NOMO-1 treated with dmso at 0.1 percent for 144 hours (cell line): ENCODE measurements around the gene DOCK8.

Source experiments
- DNase-seq: peaks from one replicate; lab custom pipeline; 2025; ENCODE audit not compliant: unreplicated experiment; lab: John Stamatoyannopoulos, UW

DOCK8 gene

DNA sequence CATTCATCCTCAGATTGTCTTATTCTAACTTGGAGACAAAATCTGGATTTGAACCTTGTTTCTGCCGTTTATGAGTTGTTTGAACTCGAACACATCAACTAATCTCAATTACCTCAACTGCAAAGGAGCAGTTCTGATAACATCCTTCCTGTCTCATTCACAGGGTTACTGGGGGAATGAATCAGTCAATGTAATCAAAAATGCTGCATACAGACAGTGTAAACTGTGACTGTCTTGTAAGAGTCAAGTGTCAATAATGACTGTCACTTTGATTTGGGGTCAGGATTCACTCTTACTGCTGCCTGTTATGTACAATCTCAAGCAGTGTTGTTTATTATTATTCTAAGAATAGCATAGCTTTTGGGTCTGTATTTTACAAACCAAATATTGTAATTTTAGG, 273.8 kb downstream of the DOCK8 start:
- DNase-seq = no peak

- no peak for DNase-seq
These were observed 274.8 kb downstream of the DOCK8 start for GRCh38 chr9:489198-490197.

- no peak for DNase-seq
These were observed 280.1 kb downstream of the DOCK8 start for GRCh38 chr9:494764-495163.

DNA sequence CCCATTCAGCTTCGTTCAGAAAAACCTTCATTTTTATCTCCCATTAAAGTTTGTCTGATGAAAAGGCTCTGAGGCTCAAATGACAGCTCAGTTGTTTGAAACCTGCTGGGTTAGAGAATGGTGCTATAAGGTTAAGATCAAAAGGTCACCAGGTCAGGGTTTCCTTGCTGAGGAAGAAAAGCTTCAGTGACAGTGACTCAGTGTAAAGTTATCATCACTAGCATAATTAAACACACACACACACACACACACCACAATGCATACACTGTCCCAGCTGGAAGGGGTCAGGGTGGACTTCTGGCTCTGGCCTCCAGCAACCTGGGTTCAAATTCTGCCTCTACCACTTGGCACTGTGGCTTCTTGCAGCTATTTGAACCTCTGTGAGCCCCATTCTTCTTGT, 281.1 kb downstream of the DOCK8 start:
- DNase-seq = no peak

DNA sequence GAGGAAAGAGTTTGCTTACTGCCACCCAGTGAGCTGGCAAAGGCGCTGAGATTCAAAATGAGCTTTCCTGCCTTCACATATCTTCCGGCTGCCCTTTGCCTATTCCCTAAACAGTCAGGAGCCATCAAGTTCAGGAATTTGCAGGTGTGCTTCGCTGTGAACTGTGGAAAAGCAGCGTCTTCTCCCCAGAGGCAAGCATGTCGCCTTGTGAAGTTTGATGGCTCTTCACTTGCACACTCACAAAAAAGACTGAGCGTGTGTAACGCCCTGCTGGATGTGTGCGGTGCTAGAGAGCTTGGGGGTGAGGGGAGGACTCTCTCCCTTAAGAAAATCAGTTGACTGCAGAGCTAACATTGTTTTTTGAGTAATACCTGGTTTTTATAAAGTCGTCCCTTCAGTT, 288.7 kb downstream of the DOCK8 start:
- no peak for DNase-seq

DNA sequence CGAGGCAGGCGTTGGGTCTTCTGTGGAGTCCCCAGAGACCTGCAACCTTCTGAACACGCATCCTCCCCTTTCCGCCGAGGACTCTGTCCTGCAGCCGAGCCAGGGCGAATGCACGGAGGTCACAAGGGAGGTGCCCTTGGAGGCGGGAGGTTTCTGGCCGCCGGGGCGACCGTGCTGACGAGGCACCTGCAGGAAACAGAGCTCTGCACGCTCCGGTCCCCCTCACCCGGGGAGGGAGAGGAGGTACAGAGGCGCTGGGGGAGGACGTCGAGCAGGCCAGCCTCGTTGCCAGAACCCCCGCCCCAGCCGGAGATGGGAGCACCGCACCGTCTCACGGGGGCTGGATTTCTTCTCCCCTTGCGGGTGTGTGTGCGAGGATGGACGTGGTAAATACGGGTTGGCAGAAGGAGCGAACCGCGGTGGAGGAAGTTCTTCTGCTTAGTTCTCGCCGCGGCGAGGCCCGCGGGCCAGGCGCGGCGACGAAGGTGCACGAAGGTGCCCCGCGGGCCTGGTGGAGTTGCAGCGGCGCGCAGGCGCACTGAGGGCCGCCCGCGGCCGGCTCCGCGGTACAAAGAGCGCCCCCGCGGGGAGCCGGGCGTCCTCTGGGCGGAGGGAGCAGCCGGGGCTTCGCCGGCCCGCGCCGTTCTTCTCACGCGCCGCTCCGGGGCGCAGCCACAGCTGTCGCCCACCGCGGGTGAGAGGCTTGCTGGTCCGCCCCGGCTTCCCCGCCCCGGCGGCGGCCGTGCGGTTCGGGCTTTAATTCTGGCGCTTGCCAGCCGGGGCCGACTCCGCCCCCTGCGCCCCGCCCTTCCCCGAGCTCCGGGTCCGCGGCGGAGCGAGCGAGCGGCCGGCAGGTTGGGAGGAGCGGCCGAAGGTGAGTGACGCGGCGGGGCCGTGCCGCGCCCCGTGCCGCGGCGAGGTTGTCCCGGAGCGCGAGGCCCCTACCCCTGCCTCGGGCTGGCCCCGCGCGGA, 289.5 kb downstream of the DOCK8 start, which contains the start of gene KANK1:
KANK1 (plus strand) TSS at position 815 of the 972 bp plus-strand sequence.
- DNase-seq = peak; percentile 31

DNA sequence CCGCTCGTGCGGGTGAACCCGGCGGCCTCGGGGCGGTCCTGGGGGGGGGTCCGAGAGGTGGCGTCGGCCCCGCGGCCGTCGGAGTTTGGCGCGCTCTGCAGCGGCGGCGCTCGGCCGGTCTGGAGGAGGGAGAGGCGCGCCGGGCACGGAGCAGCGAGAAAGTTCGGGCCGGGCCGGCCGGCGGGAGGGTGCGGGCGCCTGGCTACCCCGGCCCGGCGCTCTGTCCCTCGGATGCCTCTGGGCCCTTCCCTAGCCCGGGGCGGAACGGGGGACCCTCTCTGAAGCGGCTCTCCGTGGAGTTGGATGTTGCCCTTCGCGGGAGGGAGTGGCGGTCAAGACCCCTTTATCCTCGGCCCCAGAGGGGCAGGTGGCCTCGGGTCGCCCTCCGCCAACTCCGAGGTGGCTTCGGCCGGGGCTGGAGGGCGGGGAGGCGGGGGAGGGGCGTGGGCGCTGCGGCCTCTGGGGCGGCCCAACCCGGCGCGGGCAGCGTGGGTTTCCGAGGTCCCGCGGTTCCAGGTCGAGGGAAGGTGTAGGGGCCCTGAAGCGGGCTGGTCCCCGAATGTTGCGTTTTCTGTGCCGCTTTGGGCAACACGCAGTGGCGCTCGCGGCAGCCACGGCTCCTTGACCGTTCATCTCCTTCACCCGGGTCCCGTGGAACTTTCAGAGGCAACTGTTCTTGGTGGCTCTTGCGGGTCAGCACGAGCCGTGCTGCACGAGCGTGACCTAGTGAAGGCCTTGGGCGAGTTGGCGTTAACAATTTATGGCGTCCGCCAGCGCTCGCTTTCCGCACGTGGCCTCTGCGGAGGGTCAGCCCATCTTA, 290.5 kb downstream of the DOCK8 start:
- no peak for DNase-seq

GRCh38 chr9:505741-506059, 291.0 kb downstream of the DOCK8 start:
- no peak for DNase-seq

- DNase-seq = no peak
These were observed 291.6 kb downstream of the DOCK8 start for GRCh38 chr9:506281-506680.

DNA sequence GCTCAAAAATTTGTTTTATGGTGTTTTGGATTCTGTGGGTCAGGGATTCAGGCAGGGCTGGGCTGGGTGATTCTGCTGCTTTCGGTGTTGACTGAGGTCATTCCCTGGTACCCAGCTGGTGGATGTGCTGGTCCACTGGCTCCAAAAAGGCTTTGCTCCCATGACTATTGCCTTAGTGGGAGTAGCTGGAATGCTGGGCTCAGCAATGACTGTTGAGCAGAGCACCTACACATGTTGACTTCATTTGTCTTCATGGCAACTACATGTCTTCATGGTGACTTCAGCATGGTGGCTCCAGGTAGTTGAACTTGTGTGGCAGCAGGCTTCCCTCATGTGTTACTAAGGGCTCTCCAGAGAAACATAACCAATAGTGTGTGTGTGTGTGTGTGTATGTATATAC, 297.2 kb downstream of the DOCK8 start:
- DNase-seq = no peak

DNA sequence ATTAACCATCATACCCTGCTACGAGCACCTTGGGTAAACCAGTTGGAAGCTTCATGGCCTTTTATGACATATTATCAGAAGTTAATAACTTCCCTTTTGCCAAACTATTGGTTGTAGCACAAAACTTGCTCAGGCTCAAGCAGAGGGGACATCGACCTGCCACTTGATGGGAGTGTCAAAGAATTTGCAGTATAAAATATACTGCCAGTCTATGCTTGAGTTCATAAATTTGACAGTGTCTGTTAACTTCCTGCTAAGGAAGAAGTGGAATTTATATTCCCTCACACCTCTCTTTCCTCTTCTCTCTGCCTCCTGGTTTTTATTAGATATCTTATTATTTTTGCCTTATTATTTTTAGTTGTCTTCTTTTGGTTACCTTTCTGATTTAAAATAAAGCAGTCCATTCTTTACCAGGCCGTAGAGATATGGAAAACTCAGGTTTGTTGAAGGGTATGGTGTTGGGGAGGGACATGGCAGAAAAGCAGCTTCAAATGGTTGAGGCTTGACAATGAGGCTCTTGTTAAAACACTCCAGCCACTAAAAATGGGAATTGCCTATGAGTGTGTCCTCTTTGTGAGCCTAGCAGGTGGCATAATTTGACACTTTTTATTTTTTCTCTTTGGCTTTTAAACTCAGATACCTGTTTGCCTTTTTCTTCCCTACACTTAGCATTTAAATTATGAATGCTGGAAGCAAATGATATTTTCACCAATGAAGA, 298.0 kb downstream of the DOCK8 start:
- no peak for DNase-seq
